T-helper 2 cell (primary cell): ENCODE measurements around the gene CASZ1.

Experiments
- DNase-seq, 5 experiments: peaks; one replicate each; pipeline versions ENCODE4 v3.0.0 to v3.0.0-alpha.2; 2012 to 2022

The CASZ1 gene

GRCh38 chr1:10775763-10776162 is 20.7 kb downstream of the CASZ1 start:
- DNase-seq: no peak

- DNase-seq: no peak
Measured at GRCh38 chr1:10774615-10775310, 21.7 kb downstream of the CASZ1 start.

- no peak for DNase-seq
Measured at GRCh38 chr1:10773851-10774614, 22.4 kb downstream of the CASZ1 start.

- DNase-seq: no peak
Measured at GRCh38 chr1:10773376-10773775, 23.1 kb downstream of the CASZ1 start.

- no peak for DNase-seq
Measured at GRCh38 chr1:10772711-10773110, 23.7 kb downstream of the CASZ1 start.

- DNase-seq: no peak
Measured at GRCh38 chr1:10771789-10772188, 24.7 kb downstream of the CASZ1 start.

- DNase-seq: no peak
Measured at GRCh38 chr1:10768552-10768951, 27.9 kb downstream of the CASZ1 start.

- no peak for DNase-seq
Measured at GRCh38 chr1:10767282-10767681, 29.2 kb downstream of the CASZ1 start.

- no peak for DNase-seq
Measured at GRCh38 chr1:10765734-10766478, 30.5 kb downstream of the CASZ1 start.

GRCh38 chr1:10765304-10765703 is 31.1 kb downstream of the CASZ1 start:
- DNase-seq: no peak

GRCh38 chr1:10764296-10764798 is 32.1 kb downstream of the CASZ1 start:
- DNase-seq: no peak

- no peak for DNase-seq
Measured at GRCh38 chr1:10762875-10763274, 33.6 kb downstream of the CASZ1 start.

- DNase-seq: no peak
Measured at GRCh38 chr1:10762153-10762523, 34.3 kb downstream of the CASZ1 start.

- DNase-seq: no peak
Measured at GRCh38 chr1:10761503-10762152, 34.8 kb downstream of the CASZ1 start.

GRCh38 chr1:10760566-10761502 is 35.6 kb downstream of the CASZ1 start:
- DNase-seq: no peak

- DNase-seq: no peak
Measured at GRCh38 chr1:10759413-10760200, 36.8 kb downstream of the CASZ1 start.

- no peak for DNase-seq
Measured at GRCh38 chr1:10756842-10757241, 39.6 kb downstream of the CASZ1 start.

- DNase-seq: peak; percentile 31 to 69 (median 45)
Measured at GRCh38 chr1:10755970-10756521, 40.4 kb downstream of the CASZ1 start.

GRCh38 chr1:10754568-10755329 is 41.7 kb downstream of the CASZ1 start:
- no peak for DNase-seq

GRCh38 chr1:10753299-10753698 is 43.1 kb downstream of the CASZ1 start:
- no peak for DNase-seq
